Activated CD8-positive, alpha-beta memory T cell treated with anti-CD3 and anti-CD28 coated beads, Interleukin-2, amount 50 U/mL, for 48 hours (primary cell): ENCODE measurements around the gene LOC101059915.
"Not testable (repeated sequence)": the region's sequence is repeated elsewhere in the genome, so short reads cannot be mapped to it uniquely, and the experiment has no call there.

Experiments
- DNase-seq: peaks from one replicate; pipeline ENCODE4 v3.0.0-alpha.2; 2020

The LOC101059915 gene

DNA sequence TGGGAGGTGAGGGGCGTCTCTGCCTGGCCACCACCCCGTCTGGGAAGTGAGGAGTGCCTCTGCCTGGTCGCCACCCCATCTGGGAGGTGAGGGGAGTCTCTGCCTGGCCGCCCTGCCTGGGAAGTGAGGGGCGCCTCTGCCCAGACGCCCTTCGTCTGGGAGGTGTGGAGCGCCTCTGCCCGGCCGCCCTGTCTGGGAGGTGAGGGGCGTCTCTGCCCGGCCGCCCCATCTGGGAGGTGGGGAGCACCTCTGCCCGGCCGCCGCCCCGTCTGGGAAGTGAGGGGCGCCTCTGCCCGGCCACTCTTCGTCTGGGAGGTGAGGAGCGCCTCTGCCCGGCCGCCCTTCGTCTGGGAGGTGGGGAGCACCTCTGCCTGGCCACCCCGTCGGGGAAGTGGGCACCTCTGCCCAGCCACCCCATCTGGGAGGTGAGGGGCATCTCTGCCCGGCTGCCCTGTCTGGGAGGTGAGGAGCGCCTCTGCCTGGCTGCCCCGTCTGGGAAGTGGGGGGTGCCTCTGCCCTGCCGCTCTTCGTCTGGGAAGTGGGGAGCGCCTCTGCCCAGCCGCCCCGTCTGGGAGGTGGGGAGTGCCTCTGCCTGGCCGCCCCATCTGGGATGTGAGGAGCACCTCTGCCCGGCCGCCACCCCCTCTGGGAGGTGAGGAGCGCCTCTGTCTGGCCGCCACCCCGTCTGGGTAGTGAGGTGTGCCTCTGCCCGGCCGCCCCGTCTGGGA is 8.9 kb downstream of the LOC101059915 start:
- DNase-seq: not testable (repeated sequence)

DNA sequence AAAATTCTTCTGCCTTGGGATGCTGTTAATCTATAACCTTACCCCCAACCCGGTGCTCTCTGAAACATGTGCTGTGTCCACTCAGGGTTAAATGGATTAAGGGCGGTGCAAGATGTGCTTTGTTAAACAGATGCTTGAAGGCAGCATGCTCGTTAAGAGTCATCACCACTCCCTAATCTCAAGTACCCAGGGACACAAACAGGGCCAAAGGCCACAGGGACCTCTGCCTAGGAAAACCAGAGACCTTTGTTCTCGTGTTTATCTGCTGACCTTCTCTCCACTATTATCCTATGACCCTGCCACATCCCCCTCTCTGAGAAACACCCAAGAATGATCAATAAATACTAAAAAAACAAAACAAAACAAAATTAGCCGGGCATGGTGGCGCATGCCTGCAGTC is 9.8 kb downstream of the LOC101059915 start:
- DNase-seq: not testable (repeated sequence)

DNA sequence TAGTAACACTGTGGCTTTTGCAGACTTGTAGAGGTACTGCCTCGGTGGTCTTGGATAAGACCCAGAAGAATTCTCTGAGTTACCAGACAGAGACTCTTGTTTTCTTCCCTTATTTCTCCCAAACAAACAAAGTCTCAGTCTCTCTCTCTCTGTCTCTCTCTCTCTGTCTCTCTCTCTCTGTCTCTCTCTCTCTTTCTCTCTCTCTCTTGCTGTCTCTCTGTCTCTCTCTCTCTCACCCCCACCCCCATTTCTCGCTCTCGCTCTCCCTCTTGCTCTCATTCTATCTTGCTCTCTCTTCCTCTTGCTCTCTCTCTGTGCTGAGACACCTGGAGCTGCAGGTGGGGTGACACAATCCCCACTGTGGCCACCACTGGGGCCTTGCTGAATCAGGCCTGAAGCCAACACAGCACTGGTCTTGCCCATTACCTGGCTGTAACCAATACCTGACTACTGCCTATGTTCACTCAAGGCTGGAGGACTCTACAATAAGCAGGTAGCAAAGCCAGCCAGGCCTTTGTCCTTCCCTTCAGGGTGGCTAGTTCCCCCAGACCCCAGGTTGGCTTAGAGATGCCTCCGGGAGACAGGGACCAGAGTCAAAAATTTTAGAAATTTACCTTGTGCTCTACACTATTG is 12.3 kb downstream of the LOC101059915 start:
- DNase-seq: no peak

- DNase-seq: not testable (repeated sequence)
These were observed 29.5 kb downstream of the LOC101059915 start for GRCh38 chrX:71696641-71697465.

DNA sequence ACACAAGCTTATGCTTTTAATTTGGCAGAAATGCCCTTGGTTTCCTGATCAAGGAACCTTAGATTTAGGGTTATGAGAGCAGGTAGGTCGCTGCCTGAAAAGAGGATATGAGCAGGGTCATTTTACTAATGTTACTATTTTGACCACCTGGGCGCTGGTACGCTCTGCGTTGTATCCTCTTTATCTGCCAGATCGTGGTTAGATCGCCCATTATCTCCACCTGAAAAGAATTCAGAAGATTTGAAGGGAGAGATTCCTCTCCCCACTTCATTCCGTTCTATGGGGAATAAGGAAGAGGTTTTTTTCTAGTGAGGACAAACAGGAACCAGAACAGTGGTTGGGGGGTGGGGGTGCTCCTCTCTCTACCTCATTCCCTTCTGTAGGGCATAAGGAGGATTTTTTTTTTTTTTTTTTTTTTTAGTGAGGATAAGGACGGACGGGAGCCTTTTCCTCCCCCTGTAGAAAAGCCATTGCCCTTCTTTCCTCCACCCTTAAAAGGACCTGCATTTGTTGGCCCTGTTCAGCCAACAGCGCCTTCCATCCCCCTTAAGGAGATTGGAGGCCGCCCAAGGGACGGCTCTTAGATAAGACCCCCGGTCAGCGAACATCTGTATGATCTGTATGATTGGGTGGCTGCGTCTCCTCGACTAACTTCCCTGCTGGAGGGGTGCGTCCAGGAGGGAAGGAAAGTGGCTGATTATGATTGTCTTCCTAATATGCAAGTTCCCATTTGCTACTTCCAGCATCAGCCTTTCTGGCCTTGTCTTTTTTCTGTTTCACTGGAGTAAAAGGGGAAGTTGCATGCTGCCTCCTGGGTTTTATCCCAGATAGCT is 30.3 kb downstream of the LOC101059915 start:
- not testable (repeated sequence) for DNase-seq

DNA sequence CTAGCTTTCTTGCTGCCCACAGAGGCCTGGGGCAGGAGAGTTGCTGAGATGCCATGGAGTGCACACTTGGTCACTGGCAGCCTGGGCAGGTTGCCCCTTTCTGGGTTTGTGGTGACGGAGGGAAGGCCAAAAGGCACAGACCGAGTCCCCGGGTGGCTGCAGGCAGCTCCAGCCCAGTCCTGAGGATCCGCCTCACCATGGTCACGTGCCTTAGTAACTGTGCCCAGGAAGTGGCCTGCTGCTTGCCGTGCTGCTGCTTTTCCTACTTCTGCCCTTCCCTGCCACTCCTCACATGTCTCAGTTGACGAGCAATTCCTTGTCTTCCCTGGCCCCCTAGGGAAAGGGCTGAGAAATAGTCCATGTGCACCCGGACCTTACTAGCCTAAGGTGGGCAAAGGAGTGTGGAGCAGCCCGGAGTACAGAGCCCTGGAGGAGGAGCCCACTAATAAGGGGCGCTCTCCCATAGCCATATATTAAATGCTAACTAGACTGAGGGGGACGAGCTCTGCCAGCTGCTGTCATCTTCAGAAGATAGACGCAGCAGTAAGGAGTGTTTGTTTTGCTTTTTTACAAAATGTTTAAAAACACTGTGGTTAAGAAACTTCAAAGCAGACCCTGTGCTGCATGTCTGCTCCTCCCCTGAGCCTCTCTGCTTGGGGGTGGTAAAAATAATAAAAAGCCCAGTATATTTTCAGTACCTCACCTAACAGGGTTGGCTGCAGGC is 31.1 kb downstream of the LOC101059915 start:
- not testable (repeated sequence) for DNase-seq

DNA sequence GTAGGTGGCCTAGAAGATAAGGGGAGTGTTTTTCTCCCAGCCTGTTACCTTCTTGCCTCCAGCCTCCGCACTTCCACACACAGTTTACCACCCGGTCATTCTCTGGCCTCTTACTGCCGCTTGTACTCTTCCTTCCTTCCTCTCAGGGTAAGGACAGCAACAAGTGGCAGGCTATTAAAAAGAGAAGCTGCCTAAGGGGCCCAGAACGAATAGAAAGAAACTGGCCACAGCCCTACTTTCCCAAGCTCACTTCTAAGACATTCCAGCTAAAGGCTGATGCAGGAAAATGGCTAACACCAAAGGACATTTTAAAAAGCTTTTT is 31.6 kb downstream of the LOC101059915 start:
- not testable (repeated sequence) for DNase-seq

- DNase-seq: not testable (repeated sequence)
These were observed 35.5 kb downstream of the LOC101059915 start for GRCh38 chrX:71702853-71703252.

GRCh38 chrX:71714064-71714463 is 46.7 kb downstream of the LOC101059915 start:
- not testable (repeated sequence) for DNase-seq

DNA sequence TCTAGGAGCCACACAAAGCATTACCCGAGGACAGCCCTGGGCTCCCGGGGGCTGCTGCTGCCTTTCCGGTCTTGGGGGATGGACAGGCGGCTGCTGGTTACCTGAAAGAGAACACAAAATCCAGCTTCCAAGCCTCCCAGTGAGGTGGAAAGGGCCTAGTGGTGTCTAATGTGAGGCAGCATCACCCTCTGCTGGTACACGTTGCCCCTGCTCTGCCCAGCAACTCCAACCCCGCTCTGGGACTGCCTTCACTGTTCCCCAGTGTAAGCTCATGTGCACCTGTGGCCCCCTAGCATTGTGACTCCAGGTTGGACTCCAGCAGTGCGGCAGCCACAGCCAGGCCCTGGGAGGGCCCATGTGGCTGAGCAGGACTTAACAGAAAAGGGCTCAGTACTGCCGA is 48.2 kb downstream of the LOC101059915 start:
- not testable (repeated sequence) for DNase-seq

DNA sequence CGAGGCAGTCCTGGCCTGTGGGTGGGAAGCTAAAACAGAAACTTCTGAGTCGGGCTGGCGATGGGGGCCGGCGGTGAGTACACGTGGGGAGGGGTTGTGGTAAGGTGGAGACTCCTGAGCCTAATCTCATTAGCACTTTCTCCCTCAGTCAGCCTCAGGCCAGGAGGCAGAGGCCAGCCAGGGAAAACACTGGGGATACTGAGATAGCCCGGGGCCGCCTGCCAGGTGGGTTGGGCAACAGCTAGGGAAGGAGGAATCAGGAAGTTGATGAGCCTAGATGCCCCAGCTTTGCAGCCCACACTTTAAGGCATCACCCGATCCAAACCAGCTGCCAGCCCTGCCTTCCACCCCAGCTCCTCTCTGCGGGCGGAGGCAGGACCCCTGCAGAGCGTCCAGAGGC is 49.0 kb downstream of the LOC101059915 start:
- not testable (repeated sequence) for DNase-seq

DNA sequence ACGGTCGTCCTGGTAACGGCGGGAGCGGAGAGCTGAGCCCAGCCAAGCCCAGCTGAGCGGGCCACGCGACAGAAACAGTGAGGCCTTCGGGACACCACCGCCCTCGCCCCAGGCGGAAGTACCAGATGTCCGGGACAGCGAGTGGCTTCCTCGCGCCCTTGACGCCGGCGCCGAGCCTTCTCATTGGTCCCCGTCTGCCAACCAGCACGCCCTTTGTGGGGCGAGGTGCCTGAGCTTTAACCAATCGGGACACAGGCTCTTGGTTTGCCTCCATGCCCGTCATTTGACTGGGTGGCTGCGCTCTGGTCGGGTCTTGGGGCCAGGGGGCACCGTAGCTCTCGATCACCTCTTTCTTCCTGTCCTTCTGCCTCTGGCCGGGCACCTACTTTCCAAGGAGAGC is 50.8 kb downstream of the LOC101059915 start, which contains the start of gene CXorf49:
CXorf49 (minus strand) TSS at position 101 of the 400 bp plus-strand sequence. CDS start 134 bp downstream, outside the sequence.
- DNase-seq: not testable (repeated sequence)

DNA sequence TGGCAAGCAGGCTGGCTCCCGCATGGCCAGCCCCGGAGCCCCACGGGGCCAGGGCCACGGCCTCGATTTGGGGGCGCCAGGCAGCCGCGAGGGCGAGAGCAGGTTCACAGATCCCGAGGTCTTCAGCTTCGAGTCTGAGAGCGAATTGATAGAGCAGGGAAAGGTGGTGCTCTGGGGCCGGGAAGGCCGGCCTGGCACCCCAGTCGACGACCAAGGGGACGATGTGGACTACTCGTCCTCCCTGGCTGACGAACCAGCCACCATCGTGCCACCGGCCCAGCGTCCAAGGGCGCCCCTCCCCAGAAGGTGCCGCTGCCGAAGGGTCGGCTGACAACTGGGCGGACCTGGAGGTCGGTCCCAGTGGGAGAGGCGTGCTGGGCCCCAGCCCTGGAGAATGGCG is 51.8 kb downstream of the LOC101059915 start:
- DNase-seq: not testable (repeated sequence)

DNA sequence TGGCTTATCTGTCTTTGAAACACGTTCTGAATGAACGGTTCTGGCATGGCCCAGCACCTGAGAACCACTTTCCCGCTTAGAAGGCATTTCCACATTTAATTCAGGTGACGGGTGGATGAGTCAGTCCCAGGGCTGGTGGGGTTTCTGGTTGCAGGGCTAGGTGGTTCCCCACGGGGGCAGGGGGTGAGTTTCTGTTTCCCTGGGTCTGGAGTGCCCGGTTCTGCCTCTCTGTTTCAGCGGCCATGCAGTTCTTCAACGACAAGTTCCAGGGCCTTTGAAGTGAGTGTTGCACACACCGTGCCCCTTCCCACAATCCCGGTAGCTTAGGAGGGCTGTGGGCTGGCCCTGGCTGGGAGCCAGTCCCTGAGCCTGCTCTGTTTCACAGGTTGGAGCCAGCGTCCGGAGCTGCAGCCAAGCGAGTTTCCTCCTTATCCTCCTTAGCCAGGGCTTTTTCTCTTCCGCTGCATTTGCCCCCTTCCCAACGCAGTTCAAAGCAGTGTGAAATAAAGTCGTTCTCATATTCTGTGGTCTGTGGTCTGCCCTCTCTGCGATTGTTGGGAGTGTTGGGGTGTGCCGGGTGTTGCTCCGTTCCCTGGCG is 53.0 kb downstream of the LOC101059915 start:
- not testable (repeated sequence) for DNase-seq
